GM18505 (cell line): ENCODE measurements around the gene GABRR3.

Experiments
- ATAC-seq: cut with Tn5 transposase; IDR thresholded peaks from one replicate; pipeline ENCODE4 v1.9.1; 2021; ENCODE audit not compliant: unreplicated experiment
- POLR2A ChIP-seq: IDR thresholded peaks from 4 replicates; pipeline ENCODE4 v1.6.1; 2011; ENCODE audit warnings: borderline replicate concordance; ENCODE audit not compliant: insufficient read depth, insufficient read length; ENCODE audit errors: extremely low read depth

The GABRR3 gene

DNA sequence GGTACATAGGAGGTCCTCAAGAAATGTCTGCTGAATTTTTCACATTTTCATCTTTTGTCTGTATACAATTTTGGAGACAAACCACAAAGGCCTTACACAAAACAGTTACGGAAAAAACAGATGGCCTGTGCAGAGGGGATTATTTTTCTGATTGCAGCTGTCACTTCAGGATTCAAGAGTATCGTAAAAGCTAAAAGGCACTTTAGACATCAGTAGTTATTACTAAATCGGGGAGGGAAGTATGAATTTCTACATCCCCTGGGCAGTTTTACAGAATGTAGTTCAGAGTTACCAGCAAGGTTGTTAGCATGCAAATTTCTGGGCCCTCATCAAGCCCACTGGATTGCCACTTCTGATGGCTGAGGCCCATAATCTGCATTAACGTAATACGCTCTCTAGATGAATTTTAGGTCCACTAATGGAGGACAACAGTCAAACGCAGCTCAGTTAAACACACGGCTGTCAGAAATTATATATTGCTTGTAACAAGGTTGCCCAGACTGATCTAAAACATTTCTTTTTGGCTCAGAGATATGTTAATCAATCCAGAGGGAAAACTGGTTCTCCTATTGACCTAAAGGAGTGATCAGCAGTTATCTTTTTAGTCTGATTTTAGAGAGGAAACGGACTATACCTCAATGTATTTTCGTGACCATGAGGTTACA lies 64.0 kb downstream of the GABRR3 start:
- no peak for ATAC-seq
- TF ChIP-seq POLR2A, result no peak

DNA sequence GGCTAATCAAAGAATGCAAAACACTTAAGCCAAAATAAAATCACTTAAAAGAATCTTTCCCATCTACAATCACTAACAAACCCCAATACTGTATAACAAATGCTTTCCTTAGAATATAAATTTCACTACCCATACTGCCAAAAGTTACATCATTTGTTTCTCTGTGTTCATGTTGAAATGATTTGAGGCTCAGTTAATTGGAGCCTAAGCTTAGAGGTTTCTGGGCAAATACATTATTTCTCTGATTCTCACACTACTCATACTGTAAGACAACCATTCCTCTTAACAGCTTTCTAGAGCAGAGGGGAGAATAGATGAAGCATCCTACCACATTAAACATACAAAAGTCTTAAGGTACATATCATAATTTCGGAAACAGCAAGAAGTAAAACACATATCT lies 65.0 kb downstream of the GABRR3 start:
- no peak for ATAC-seq
- no peak for TF ChIP-seq POLR2A

DNA sequence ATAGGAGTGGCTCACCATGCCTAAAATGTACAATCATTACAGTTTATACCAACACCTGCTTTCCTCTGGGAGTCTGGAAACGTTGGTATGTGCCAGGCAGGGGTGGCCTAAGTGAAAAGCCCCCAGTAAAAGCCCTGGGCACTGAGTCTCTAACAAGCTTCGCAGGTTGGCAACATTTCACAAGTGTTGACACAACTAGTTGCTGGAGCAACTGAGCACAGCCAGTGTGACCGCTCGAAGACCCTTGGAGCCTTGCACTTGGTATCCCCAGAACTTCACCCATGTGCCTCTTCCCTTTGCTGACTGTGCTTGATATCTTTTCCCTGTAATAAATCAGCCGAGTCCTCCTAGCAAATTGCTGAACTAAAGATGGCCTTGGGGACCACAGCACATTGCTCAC lies 65.6 kb downstream of the GABRR3 start:
- no peak for ATAC-seq
- no peak for TF ChIP-seq POLR2A

DNA sequence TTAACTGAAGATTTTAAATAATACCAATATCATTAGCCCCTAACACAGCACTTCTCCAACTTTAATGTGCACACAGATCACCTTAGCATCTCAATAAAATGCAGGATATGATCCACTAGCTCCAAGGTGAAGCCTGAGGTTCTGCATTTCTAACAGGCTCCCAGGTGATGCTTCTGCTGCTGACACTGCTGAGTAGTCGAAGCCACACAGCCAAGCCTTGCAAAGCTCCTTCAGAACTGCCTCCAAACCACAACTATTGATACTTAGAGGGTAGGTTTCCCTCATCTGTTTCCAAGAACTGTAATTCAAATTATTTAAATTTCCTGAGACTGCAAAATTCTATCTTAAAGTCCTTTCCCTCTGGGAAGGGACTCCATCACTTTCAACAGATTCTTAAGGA lies 66.7 kb downstream of the GABRR3 start:
- no peak for TF ChIP-seq POLR2A
- ATAC-seq, result no peak

DNA sequence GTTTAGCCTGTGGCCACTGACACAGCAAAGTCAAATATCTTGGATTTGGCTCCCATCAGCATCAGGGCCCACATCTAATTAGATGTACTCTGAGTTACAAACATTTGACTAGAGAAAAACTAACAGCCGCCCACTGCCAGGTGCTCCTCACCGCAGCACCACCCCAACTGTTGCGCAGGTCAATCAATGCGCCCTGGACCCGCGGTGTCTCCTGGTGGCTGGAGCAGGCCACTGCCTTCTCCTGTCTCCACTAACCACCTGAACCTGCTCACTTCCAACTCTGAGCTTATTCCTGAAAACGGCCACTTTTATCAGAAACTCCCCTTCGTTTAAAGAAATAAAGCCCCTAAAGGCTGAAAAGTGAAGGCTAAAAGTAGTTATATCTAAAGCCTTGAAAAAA lies 67.1 kb downstream of the GABRR3 start:
- no peak for TF ChIP-seq POLR2A
- ATAC-seq, result no peak

DNA sequence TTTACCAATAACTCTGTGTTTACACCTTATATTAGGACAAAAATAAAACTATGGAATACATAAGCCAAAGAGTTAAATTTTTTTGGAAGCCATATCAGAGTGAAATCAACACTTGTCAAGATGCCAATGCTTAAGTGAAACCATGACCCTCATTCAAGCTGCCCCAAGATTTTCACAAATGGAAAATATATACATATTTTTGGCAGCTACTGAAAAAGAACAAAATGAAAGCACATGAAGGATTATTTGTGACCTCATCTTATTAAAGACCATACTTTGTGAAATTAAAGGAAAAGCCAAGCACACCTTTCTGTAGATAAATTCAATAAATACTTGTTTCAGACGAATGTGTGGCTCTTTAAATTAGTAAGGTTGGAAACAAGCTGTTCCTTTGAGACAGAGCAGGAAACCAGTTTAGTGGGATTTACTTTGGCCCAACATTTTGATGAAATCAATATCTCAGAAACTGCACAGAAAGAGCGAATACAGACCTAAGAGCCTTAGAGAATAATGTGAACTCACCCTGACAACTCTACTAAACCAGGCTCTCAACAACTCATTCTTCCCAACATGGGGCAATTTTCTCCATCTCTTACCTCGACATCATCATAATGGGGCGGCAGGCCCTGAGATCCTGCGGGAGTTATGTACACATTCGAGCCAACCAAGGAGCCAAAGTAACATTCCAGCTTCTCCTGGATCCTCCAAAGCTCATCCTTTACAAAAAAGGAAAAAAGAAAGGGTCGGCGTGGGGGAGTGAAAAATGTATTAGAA lies 73.9 kb downstream of the GABRR3 start:
- ATAC-seq, result no peak
- TF ChIP-seq POLR2A, result no peak

DNA sequence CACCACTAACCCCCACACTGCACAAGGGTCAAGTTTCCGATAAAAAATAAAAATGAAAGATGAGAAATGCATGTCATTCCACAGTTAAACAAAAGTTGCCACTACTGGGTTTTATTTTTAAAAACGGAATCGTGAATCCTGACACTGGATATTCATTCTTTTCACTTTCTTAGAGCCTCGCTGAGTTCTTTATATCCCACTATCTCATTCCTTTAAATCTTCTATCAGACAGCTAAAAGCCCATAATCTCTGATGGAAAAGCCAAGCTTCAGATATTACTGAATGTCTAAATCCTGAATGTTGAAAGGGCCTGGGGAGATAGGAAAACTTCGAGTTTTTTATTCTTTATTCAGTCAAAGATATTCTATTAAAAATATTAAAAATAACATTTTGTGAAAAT lies 74.6 kb downstream of the GABRR3 start:
- TF ChIP-seq POLR2A, result no peak
- ATAC-seq, result no peak

DNA sequence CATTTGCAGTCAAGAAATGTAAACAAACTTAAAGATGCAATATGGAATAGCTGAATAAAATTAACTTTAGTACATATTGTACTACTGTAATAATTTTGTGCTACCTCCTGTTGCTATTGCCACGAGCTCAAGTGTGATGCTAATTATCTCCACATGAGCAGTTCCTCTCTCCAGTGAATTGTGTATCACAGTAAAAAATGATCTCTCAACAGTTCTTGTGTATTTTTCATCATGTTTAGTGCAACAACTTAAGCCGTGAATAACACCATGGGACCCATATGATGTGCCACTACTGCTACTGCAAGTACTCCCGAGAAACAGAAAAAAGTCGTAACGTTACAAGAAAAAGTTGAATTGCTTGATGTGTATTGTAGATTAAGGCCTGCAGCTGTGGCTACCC lies 75.2 kb downstream of the GABRR3 start:
- TF ChIP-seq POLR2A, result no peak
- ATAC-seq, result no peak

DNA sequence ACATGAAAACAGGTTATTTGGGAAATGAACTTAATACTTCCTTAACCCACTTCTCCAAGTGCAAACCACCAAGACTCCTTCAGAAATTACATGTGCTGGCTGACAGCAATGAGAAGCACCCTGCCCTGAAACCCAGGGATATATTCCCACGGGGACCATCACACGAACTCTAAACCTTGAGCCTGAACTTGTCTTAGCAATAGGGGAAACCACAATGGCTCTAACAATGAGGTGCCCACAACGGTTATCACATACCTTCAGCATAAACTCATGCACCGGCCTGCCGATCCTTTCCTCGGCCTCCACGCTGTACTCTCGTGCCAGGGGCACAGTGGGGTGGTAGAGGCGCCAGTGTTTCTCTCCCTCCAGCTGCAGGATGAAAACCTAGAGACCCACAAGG lies 76.3 kb downstream of the GABRR3 start:
- no peak for ATAC-seq
- TF ChIP-seq POLR2A, result no peak

DNA sequence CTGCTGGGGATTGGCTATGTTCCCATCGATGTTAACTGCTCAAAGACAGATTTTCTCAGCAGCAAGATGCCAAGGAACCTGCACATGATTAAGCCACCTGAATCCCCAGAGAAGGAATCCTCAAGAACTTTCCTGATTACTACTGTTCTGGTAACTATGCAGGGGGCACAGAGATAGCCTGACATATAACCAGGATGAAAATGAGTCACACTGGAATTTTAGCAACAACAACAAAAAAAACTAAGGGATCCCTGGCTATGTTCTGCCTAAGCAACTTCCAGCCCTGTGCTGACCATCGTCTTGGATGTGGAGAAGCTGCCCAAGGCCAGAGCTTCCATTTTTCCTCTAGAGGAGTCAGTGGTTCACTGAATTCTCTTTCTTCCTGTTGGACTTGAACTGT lies 76.7 kb downstream of the GABRR3 start:
- no peak for ATAC-seq
- no peak for TF ChIP-seq POLR2A

DNA sequence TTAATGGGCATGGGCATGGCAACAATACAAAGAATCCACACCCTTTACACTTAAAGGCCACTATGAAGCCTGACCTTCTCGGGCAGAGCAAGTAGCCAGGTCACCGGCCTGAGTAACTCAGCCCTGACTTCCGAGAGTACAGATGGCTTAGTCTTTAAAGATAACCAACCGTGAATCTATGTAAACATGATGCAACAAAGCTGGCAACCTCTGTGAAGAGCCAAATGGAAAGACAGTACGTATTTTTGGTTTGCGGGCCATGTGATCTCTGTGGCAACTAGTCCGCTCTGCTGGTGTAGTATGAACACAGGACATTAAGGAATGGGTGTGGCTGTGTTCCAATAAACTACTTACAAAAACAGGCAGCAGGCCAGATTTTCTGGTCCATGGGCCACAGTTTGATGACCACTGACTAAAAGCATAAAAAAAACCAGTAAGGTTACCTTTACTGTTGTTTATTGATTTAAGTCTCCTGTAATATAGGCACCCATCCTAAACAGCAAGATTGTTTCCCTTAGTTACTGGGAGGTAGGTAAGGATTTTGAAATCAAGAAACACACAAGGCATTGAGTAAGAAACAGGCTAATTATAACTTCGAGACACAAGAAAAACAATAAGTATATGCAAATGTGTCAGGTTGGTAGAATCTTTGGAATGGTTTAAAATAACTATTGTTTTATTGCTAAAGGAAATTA lies 77.4 kb downstream of the GABRR3 start:
- no peak for TF ChIP-seq POLR2A

DNA sequence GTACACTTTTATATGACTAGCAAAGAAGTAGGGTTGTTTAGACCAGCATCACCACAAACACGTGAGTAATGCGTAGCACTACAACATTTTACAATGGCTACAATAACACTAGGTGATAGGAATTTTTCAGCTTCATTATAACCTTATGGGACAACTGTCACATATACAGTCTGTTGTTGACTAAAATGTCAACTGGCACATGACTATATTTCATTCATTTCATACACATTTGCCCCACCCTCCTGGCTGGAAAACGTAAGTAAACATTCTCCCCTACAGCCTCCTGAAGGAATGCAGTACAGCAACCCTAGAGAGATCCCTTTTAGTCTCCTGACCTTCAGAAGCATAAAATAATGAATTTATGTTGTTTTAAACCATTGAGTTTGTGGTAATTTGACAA lies 79.1 kb downstream of the GABRR3 start:
- no peak for TF ChIP-seq POLR2A
- ATAC-seq, result no peak

More for the DNA sequence above, 77.4 kb downstream of the GABRR3 start:
- ATAC-seq, result no peak

DNA sequence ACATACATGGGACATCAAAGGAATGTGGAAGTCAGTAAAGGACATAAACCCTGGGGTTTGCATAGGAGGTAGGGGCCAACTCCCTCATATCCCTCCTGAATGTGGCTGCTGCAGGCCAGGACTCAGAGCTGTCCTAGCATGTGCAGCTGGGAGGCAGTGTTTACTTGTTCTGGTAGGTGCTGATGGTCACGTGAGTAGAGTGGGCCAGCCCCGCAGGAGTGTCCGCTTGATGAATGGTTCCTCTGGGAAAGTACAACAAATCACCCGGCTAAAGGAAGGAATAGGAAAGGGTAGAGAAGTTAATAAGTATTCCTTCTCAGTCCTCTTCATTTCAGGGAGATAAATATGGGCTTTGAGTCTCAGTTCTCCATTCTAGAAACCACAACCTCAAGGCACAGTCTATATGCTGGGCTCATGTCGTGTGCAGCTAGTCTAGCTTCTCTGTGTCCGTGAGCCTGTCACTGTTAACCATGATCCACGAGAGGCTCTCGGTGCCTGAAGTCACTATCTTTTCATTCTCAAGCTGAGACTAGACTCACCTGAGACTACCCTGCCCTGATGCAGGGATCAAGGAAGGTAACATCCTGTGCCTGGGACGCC lies 80.8 kb downstream of the GABRR3 start:
- peak; percentile 72 for ATAC-seq
- no peak for TF ChIP-seq POLR2A
